Neural cell (in vitro differentiated cells): Measurements from ENCODE around the gene CKAP4. TPM values are rescaled to one million over a fixed set of nuclear protein-coding genes. Genes with fewer than 3 reads are reported as not detected.

Experiments used
- H2AFZ ChIP-seq: fragments of 200-600, 300-800 bp; sonication (generic), shearing (Covaris generic); 2 replicates; pipeline ENCODE4 v1.6.0; 2014; ENCODE audit warnings: low read depth, mild to moderate bottlenecking, antibody characterized with exemption, low read length, moderate library complexity
- H3F3A ChIP-seq: fragments of 200-600 bp; shearing (Covaris generic); 2 replicates; pipeline ENCODE4 v1.6.1; 2016; ENCODE audit warnings: mild to moderate bottlenecking, moderate library complexity, mixed read lengths, antibody characterized with exemption, low read length; ENCODE audit not compliant: insufficient read depth, poor library complexity, severe bottlenecking
- H3K27ac ChIP-seq: fragments of 200-600, 300-800 bp; sonication (generic), shearing (Covaris generic); 2 replicates; pipeline ENCODE4 v1.5.1; 2014; ENCODE audit warnings: mild to moderate bottlenecking, low read length, moderate library complexity
- H3K27me3 ChIP-seq: fragments of 300-800, 200-600 bp; sonication (generic), shearing (Covaris generic); 2 replicates; pipeline ENCODE4 v1.6.0; 2014; ENCODE audit warnings: mild to moderate bottlenecking, low read depth, low read length, moderate library complexity; ENCODE audit not compliant: insufficient read depth
- H3K36me3 ChIP-seq: fragments of 300-800, 200-600 bp; sonication (generic), shearing (Covaris generic); 2 replicates; pipeline ENCODE4 v1.5.1; 2014; ENCODE audit warnings: mild to moderate bottlenecking, antibody characterized with exemption, low read length, moderate library complexity; ENCODE audit not compliant: insufficient read depth
- H3K4me2 ChIP-seq: fragments of 300-800, 200-600 bp; sonication (generic), shearing (Covaris generic); 2 replicates; pipeline ENCODE4 v1.6.0; 2014; ENCODE audit warnings: mild to moderate bottlenecking, low read length
- H3K4me3 ChIP-seq: fragments of 300-800, 200-600 bp; sonication (generic), shearing (Covaris generic); 2 replicates; pipeline ENCODE4 v1.5.1; 2014; ENCODE audit warnings: mild to moderate bottlenecking, low read length, moderate library complexity
- H3K79me2 ChIP-seq: fragments of 200-600 bp; shearing (Covaris generic); replicated peaks from 2 replicates; pipeline ENCODE4 v1.6.0; 2014; ENCODE audit warnings: mild to moderate bottlenecking, low read length, moderate library complexity; ENCODE audit not compliant: insufficient read depth
- H3K9ac ChIP-seq: fragments of 300-800, 200-600 bp; sonication (generic), shearing (Covaris generic); 2 replicates; pipeline ENCODE4 v1.6.1; 2016; ENCODE audit warnings: mild to moderate bottlenecking, low read length, mixed read lengths
- H3K9me2 ChIP-seq: fragments of 200-600 bp; shearing (Covaris generic); 2 replicates; pipeline ENCODE4 v1.6.1; 2016; ENCODE audit warnings: mild to moderate bottlenecking, low read length, mixed read lengths; ENCODE audit not compliant: insufficient read depth
- H3K9me3 ChIP-seq: fragments of 200-600, 300-800 bp; sonication (generic), shearing (Covaris generic); 2 replicates; pipeline ENCODE4 v1.6.1; 2016; ENCODE audit warnings: mild to moderate bottlenecking, mixed run types, low read length, moderate library complexity, mixed read lengths
- H4K20me1 ChIP-seq: fragments of 200-600 bp; shearing (Covaris generic); 2 replicates; pipeline ENCODE4 v1.6.1; 2016; ENCODE audit warnings: mild to moderate bottlenecking, mixed run types; ENCODE audit not compliant: insufficient read depth
- CTCF ChIP-seq: fragments of 450-650 bp; IDR thresholded peaks from 2 replicates; pipeline ENCODE4 v1.5.1; 2014; ENCODE audit warnings: antibody characterized with exemption, mild to moderate bottlenecking, moderate library complexity; ENCODE audit not compliant: poor library complexity, severe bottlenecking
- EP300 ChIP-seq: fragments of 450-650 bp; conservative IDR thresholded peaks from 2 replicates; pipeline ENCODE4 v1.6.1; 2014; ENCODE audit warnings: antibody characterized with exemption, mild to moderate bottlenecking, moderate library complexity; ENCODE audit not compliant: poor library complexity, severe bottlenecking
- EZH2 ChIP-seq: fragments of 200-600, 300-800 bp; shearing (Covaris generic), sonication (generic); IDR thresholded peaks from 2 replicates; pipeline ENCODE4 v1.6.1; 2014; ENCODE audit warnings: antibody characterized with exemption, low read length, borderline replicate concordance, mild to moderate bottlenecking; ENCODE audit not compliant: insufficient read depth, poor library complexity, severe bottlenecking
- MXI1 ChIP-seq: fragments of 450-650 bp; conservative IDR thresholded peaks from 2 replicates; pipeline ENCODE4 v1.6.1; 2014; ENCODE audit warnings: antibody characterized with exemption, mild to moderate bottlenecking; ENCODE audit not compliant: poor library complexity, severe bottlenecking
- POLR2AphosphoS5 ChIP-seq: IDR thresholded peaks from 2 replicates; pipeline ENCODE4 v1.6.1; 2012
- RAD21 ChIP-seq: fragments of 450-650 bp; conservative IDR thresholded peaks from 2 replicates; pipeline ENCODE4 v1.6.1; 2014; ENCODE audit warnings: antibody characterized with exemption, mild to moderate bottlenecking, moderate library complexity
- REST ChIP-seq: IDR thresholded peaks from 2 replicates; pipeline ENCODE4 v1.6.1; 2012; ENCODE audit warnings: borderline replicate concordance
- SMC3 ChIP-seq: fragments of 450-650 bp; conservative IDR thresholded peaks from 2 replicates; pipeline ENCODE4 v1.6.1; 2014; ENCODE audit warnings: antibody characterized with exemption, mild to moderate bottlenecking, moderate library complexity; ENCODE audit not compliant: poor library complexity
- TAF1 ChIP-seq: IDR thresholded peaks from 2 replicates; pipeline ENCODE4 v1.6.1; 2012; ENCODE audit warnings: low read depth
- polyA plus RNA-seq: library from polyadenylated mRNA; depleted of rRNA; stranded (reverse); fragments of >200 nt; gene quantifications from 2 replicates; pipeline ENCODE4 v1.2.3, GENCODE V29; 2014

CKAP4 gene
- polyA plus RNA-seq, 1 donor from 2014 or later, result 50.0 TPM

GRCh38 chr12:106255493-106255892 is 7.7 kb upstream of the CKAP4 start:
- H3K79me2 ChIP-seq, result no peaks in the 10 kb centered on the region
- no peaks in the 10 kb centered on the region for H3F3A ChIP-seq
- no peak overlapping the region for H3K4me3 ChIP-seq
- no peaks in the 10 kb centered on the region for H3K9me3 ChIP-seq
- no peaks in the 10 kb centered on the region for H3K27me3 ChIP-seq
- no peaks in the 10 kb centered on the region for H4K20me1 ChIP-seq
- no peak overlapping the region for H3K27ac ChIP-seq
- TF ChIP-seq EZH2 (no peak), POLR2AphosphoS5 (no peak), TAF1 (no peak), CTCF (no peak), RAD21 (no peak), MXI1 (no peak), SMC3 (no peak), EP300 (no peak), REST (no peak)
- H2AFZ ChIP-seq, result no peak overlapping the region
- H3K4me2 ChIP-seq, result no peak overlapping the region
- no peaks in the 10 kb centered on the region for H3K9me2 ChIP-seq
- H3K36me3 ChIP-seq, result no peaks in the 10 kb centered on the region
- H3K9ac ChIP-seq, result no peak overlapping the region

- Histone ChIP-seq H3F3A (no peaks in the 10 kb centered on the region), H3K79me2 (no peaks in the 10 kb centered on the region)
- TF ChIP-seq EZH2 (no peak), POLR2AphosphoS5 (no peak), TAF1 (no peak), REST (no peak), CTCF (no peak), SMC3 (no peak), EP300 (no peak), RAD21 (no peak), MXI1 (no peak)
Observed at GRCh38 chr12:106254724-106255123, 6.9 kb upstream of the CKAP4 start.

More at GRCh38 chr12:106254724-106255123, 6.9 kb upstream of the CKAP4 start:
- Histone ChIP-seq H3K27ac (no peak overlapping the region), H3K4me2 (no peak overlapping the region), H3K9me2 (no peaks in the 10 kb centered on the region), H4K20me1 (no peaks in the 10 kb centered on the region), H3K4me3 (no peak overlapping the region), H3K9me3 (no peaks in the 10 kb centered on the region), H3K9ac (no peak overlapping the region), H3K36me3 (no peaks in the 10 kb centered on the region), H2AFZ (no peak overlapping the region), H3K27me3 (no peaks in the 10 kb centered on the region)
